GM18858 (cell line): ENCODE data around the gene NR2F1-AS1.
"Not testable (repeated sequence)": the region's sequence is repeated elsewhere in the genome, so short reads cannot be mapped to it uniquely, and the experiment has no call there.

Experiments used
- ATAC-seq: cut with Tn5 transposase; IDR thresholded peaks from one replicate; pipeline ENCODE4 v1.9.1; 2021; ENCODE audit not compliant: unreplicated experiment

NR2F1-AS1 gene

DNA sequence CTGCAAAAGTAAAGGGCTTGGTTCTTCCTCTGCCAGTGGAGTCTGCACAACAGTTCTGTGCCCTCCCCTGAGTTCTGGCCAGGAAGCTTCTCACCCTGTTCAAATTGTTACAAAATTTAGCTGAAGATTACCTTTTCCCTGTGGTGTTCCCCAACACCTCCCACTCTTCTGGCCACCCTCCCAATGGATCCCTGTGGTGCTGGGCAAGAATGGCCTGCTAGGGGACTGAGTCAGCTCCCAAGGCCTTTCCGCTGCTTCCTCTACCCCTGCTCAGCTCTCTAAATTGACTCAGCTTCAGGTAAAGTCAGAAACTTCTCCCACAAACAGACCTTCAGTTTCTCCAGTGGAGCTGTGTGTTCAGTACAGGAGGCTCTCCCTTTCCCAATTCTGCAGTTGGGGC is 186.0 kb downstream of the NR2F1-AS1 start:
- no peak for ATAC-seq

DNA sequence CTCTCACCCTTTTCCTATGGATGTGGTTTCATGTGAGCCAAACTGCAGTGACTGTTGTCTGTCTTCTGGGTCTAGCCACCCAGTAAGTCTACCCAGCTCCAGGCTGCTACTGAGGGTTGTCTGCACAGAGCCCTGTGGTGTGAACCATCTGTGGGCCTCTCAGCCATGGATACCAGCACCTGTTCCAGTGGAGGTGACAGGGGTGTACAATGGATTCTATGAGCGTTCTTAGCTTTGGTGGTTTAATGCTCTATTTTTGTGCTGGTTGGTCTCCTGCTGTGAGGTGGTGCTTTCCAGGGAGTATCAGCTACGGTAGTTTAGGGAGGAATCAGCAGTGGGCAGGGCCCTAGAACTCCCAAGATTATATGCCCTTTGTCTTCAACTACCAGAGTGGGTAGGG is 186.7 kb downstream of the NR2F1-AS1 start:
- no peak for ATAC-seq

DNA sequence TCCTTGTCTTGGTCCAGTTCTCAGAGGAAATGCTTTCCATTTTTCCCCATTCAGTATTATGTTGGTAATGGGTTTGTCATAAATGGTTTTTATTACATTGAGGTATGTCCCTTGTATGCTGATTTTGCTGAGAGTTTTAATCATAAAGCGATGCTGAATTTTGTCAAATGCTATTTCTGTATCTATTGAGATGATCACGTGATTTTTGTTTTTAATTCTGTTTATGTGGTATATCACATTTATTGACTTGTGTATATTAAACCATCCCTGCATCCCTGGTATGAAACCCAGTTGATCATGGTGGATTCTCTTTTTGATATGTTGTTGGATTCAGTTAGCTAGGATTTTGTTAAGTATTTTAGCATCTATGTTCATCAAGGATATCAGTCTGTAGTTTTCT is 189.8 kb downstream of the NR2F1-AS1 start:
- ATAC-seq = not testable (repeated sequence)

DNA sequence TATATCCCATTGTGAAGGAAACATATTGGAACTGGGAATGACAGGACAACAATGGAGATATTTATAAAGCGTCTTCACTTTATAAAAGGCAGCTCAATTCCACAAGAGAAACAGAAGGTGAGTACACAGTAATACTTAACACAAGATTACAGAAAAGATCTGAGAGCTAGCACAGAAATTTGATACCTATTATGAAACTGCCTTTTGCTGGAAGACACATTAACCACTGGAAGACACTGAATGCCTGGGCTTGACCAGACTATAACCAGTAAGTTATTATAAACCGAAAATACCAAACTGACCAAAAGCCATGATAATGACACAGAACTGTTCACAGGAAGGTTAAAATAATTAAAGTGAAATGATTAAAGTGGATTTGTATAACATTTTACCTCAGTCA is 195.4 kb downstream of the NR2F1-AS1 start:
- ATAC-seq = no peak

DNA sequence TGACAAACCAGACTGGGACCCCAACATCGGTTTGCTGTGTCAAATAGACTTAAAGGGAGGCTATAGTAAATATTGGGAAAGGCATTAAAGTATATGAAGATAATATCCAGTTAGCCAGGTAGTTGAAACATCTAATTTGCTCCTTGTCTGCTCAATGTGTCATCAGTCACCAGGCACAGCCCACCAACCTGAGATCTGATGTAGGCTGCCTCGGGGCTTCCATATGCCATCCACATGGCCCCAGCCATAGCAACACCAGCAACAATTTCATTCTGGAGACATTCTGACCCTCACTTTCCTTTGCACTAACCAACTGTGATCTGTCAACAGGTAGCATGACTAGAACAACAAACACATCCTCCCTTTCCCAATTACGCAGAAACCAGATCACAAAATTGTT is 196.0 kb downstream of the NR2F1-AS1 start:
- no peak for ATAC-seq

DNA sequence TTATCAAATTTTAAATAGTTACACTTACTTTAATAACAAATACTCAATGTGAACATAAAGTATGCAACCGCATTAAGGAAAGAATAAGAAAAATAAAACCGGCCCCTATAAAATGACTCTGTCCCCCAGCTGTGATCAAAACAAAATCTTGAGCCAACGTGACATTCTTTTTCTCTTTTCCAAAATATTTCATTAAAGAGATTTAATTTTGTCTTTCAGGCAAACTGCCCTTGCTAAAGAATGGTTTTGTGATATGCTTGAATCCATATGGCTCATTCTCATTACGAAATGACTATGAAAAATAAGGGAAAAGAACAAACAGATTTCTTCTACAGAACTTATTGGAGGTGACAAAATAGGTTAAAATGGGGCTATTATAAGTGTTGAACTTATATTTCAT is 197.0 kb downstream of the NR2F1-AS1 start:
- ATAC-seq = no peak

DNA sequence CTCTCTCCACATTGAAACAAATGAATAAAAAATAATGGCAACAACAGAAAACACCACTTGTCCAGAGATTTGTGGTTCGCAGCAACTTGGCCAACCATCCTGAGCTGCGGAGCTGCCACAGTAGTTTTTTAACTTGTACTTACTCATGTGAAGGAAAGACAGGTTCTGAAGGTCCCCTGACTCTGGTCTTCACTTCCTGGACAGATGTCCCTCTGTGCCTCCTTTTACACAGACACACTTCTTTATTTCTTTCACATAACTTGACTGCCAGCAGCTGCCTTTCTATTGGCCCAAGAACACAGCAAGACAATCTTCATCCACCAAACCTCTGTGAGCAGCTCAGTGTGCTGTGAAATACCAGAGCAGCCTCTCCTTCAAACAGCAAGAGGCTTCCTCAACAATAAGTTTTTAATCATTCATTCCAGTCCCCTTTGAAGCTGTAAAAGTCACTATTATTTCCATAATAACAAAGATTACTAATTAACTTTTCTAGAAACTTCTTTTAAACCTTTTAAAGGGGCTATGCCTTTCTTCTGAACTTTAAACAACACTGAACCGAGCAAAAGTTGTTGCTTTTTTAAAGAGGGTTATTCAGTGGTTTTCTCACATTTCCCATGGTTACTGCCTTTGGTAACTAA is 198.7 kb downstream of the NR2F1-AS1 start:
- ATAC-seq = no peak

DNA sequence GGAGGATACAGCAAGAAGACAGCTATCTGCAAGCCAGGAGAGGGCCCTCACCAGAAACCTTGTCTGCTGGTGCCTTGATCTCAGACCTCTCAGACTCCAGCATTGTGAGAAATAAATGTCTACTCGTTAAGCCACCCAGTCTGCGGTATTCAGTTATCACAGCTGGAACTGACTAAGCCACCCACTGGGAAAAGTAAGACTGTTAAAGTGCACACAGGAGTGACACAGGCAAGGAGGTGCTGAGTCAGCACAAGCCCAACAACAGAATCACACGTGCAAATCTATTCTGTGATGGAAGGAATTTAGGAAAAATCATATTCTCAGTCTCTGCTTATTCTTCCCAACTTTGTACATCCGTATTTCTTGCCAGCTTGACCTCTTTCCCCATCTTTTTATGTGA is 200.0 kb downstream of the NR2F1-AS1 start:
- no peak for ATAC-seq

DNA sequence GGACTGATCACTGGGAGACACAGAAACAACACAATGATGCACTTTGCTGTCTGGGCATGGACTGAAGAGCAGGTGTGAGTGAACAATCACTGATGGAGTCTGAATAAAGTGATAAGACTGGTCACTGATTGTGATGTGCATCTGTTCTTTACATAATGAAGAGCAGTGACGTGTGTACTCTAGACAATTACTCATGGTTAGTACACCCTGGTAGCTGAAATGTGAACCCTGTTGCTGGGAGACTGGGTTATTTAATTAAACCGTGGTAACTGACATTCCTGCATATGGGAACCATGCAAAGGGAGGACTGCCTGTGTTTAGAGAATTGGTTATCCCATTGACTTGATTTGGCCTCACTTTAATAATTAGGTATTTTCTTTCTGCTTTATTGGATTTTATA is 202.9 kb downstream of the NR2F1-AS1 start:
- ATAC-seq = no peak

DNA sequence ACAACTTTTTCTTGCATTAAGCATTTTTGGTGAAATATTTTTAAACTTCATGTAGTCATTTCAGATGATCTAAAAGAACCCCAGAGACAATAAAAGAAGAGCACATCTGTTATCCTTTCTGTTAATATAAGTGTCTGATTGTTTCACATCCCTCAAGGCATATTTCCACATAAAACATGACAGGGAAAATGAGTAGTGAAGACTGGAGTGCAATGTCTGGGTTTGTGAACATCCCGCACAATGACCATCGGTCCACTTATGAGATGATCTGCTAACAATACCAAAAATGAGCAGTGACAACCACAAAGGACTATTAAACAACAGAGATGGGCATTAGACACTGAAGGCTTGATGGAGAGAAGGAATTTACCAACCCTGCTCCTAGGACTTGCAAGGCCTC is 209.1 kb downstream of the NR2F1-AS1 start:
- no peak for ATAC-seq

DNA sequence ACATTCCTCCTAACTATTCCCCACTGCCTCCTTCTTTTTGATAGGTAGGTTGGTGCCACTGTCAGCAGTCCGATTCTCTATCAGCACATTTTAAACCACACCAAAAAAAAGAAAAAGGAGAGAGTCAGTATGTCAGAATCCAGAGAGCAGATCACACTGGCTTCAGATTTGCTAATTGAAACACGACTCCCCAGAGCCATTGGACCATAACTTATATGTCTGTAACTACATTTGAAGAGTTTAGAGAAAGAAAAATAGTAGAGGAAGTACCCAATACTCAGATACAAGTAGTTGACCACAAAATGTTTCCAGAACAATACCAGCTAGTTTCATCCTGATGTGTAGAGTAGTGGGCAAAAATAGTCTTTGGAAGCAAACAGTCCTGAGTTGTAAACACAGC is 216.6 kb downstream of the NR2F1-AS1 start:
- no peak for ATAC-seq

DNA sequence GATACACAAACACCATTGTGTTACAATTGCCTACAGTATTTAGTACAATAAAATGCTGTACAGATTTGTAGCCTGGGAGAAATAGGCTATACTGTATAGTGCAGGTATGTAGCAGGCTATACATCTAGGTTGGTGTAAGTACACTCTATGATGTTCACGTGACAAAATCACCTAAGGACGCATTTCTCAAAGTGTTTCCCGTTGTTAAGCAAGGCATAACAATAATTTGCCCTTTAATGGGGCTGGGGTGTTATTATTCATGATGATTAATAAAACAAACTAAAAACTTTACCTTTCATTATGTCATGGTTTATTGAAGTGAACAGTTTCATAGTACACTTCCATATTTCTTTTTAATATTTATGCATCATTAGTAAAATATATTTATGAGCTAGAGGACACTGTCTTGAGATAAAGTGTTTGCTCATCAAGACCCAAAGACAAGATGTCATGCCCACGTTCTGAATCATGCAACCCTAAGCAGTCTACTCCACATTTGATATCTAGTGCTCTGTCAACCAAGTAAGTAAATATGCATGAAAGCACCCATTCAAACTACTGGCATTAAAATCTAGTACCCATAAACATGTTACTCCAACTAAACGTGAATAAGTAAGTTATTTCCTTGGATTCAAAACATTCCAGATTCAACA is 220.5 kb downstream of the NR2F1-AS1 start:
- ATAC-seq = no peak

DNA sequence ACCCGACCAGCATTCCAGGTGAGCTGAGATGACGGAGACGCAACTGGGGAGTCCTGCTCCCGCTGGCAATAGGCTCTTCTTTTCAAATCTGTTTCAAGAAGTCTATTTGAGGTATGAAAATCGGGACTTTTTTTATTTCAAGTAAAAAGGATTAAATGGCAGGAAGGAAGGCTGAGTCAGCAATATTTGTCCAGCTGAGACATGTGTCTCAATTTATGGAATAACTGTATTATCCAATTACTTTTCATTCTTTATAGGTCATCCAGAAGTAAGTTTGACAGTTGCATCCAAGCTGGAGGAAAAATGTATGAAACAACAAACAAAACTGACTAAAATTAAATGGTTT is 221.1 kb downstream of the NR2F1-AS1 start:
- ATAC-seq = no peak
